IMR-90 (cell line): ENCODE data around the gene FEV. TPM values are rescaled to one million over a fixed set of nuclear protein-coding genes. Genes with fewer than 3 reads are reported as not detected.

Source experiments
- ATAC-seq: fragments of 200-7000 bp; cut with Tn5 transposase; 2 replicates; pipeline ENCODE4 v1.9.1; 2020; ENCODE audit warnings: low read depth, mild to moderate bottlenecking, moderate library complexity
- BruUV-seq: library from RNA; stranded (reverse); fragments of 400-500 nt; replicated peaks from 2 replicates; lab custom pipeline; 2021; lab: Mats Ljungman, UMichigan
- CTCF ChIA-PET: fragments of 300-600 bp; formaldehyde crosslinking; extraction: SDS; loops from one replicate; lab custom pipeline; 2021; ENCODE audit warnings: antibody characterized with exemption; lab: Yijun Ruan, JAX
- POLR2A ChIA-PET: fragments of 300-600 bp; sonication (Branson Sonifier 250); formaldehyde crosslinking; loops from one replicate; lab custom pipeline; 2022; ENCODE audit warnings: antibody characterized with exemption; ENCODE audit not compliant: unreplicated experiment; lab: Charles Lee
- DNase-seq: peaks from one replicate; pipeline ENCODE4 v3.0.0; 2013
- H2AFZ ChIP-seq: replicated peaks from 2 replicates; pipeline ENCODE3; 2013; ENCODE audit warnings: low read length, mild to moderate bottlenecking; ENCODE audit not compliant: poor library complexity
- H2AK5ac ChIP-seq: 2 replicates; pipeline ENCODE4 v1.6.1; 2013; ENCODE audit warnings: low read depth, low read length, inconsistent platforms
- H2AK9ac ChIP-seq: replicated peaks from 2 replicates; pipeline ENCODE3; 2013; ENCODE audit warnings: mild to moderate bottlenecking, low read depth, low read length, moderate library complexity; ENCODE audit not compliant: poor library complexity
- H2BK120ac ChIP-seq: 2 replicates; pipeline ENCODE4 v1.6.1; 2013; ENCODE audit warnings: low read depth, low read length, inconsistent platforms
- H2BK15ac ChIP-seq: 3 replicates; pipeline ENCODE4 v1.6.1; 2013; ENCODE audit warnings: low read depth, low read length, inconsistent platforms
- H2BK20ac ChIP-seq: 2 replicates; pipeline ENCODE4 v1.6.1; 2013; ENCODE audit warnings: low read depth, mild to moderate bottlenecking, inconsistent platforms, low read length, moderate library complexity
- H2BK5ac ChIP-seq: 2 replicates; pipeline ENCODE4 v1.6.1; 2013; ENCODE audit warnings: mild to moderate bottlenecking, low read depth, low read length, inconsistent platforms; ENCODE audit not compliant: poor library complexity, severe bottlenecking
- H3K14ac ChIP-seq: replicated peaks from 2 replicates; pipeline ENCODE4 v1.6.1; 2013; ENCODE audit warnings: low read depth, low read length, inconsistent platforms
- H3K18ac ChIP-seq: 2 replicates; pipeline ENCODE4 v1.6.1; 2013; ENCODE audit warnings: low read depth, low read length, control low read depth
- H3K23ac ChIP-seq: 2 replicates; pipeline ENCODE4 v1.6.1; 2013; ENCODE audit warnings: low read depth, low read length, inconsistent platforms
- H3K27ac ChIP-seq: 2 replicates; pipeline ENCODE4 v1.5.1; 2013; ENCODE audit warnings: mild to moderate bottlenecking, control low read depth, low read length; ENCODE audit not compliant: insufficient read depth
- H3K27me3 ChIP-seq: 2 replicates; pipeline ENCODE4 v1.6.1; 2013; ENCODE audit warnings: low read length; ENCODE audit not compliant: control insufficient read depth, insufficient read depth
- H3K36me3 ChIP-seq: 2 replicates; pipeline ENCODE4 v1.6.1; 2013; ENCODE audit warnings: low read length, mixed read lengths; ENCODE audit not compliant: control insufficient read depth, insufficient read depth
- H3K4ac ChIP-seq: 2 replicates; pipeline ENCODE4 v1.6.1; 2013; ENCODE audit warnings: low read depth, low read length, inconsistent platforms
- H3K4me1 ChIP-seq: 2 replicates; pipeline ENCODE4 v1.6.1; 2013; ENCODE audit warnings: low read length, mixed read lengths; ENCODE audit not compliant: control insufficient read depth, insufficient read depth
- H3K4me2 ChIP-seq: 2 replicates; pipeline ENCODE4 v1.6.1; 2013; ENCODE audit warnings: low read depth, mild to moderate bottlenecking, control low read depth, low read length, moderate library complexity
- H3K4me3 ChIP-seq: 2 replicates; pipeline ENCODE4 v1.5.1; 2013; ENCODE audit warnings: low read depth, mild to moderate bottlenecking, control low read depth, low read length, moderate library complexity; ENCODE audit not compliant: insufficient read depth
- H3K56ac ChIP-seq: 2 replicates; pipeline ENCODE4 v1.6.1; 2013; ENCODE audit warnings: low read length, inconsistent platforms; ENCODE audit not compliant: insufficient read depth; ENCODE audit errors: extremely low read depth
- H3K79me1 ChIP-seq, 2 experiments: 2 replicates each; pipeline ENCODE4 v1.6.1; 2013; ENCODE audit warnings: low read length in 2 of 2, inconsistent platforms in 1 of 2, low read depth in 1 of 2
- H3K9ac ChIP-seq: 2 replicates; pipeline ENCODE4 v1.6.1; 2013; ENCODE audit warnings: low read depth, low read length, control low read depth
- H3K9me1 ChIP-seq: 2 replicates; pipeline ENCODE4 v1.6.1; 2013; ENCODE audit warnings: low read length, inconsistent platforms; ENCODE audit not compliant: insufficient read depth
- H3K9me3 ChIP-seq: 2 replicates; pipeline ENCODE4 v1.6.1; 2013; ENCODE audit warnings: low read length; ENCODE audit not compliant: control insufficient read depth, insufficient read depth
- H4K20me1 ChIP-seq: 2 replicates; pipeline ENCODE4 v1.6.1; 2013; ENCODE audit warnings: low read length, inconsistent platforms; ENCODE audit not compliant: insufficient read depth
- H4K5ac ChIP-seq: 2 replicates; pipeline ENCODE4 v1.6.1; 2013; ENCODE audit warnings: mild to moderate bottlenecking, low read depth, low read length, control low read depth
- H4K8ac ChIP-seq, 2 experiments: 2 replicates each; pipeline ENCODE4 v1.6.1; 2013; ENCODE audit warnings: low read depth in 2 of 2, low read length in 2 of 2, control low read depth in 1 of 2, inconsistent platforms in 1 of 2
- H4K91ac ChIP-seq: 2 replicates; pipeline ENCODE4 v1.6.1; 2013; ENCODE audit warnings: low read depth, low read length, inconsistent platforms; ENCODE audit not compliant: insufficient read depth
- BHLHE40 ChIP-seq: fragments of 150-350 bp; IDR thresholded peaks from 2 replicates; pipeline ENCODE4 v1.6.1; 2016; ENCODE audit warnings: mild to moderate bottlenecking, low read depth, low read length
- CEBPB ChIP-seq: IDR thresholded peaks from 2 replicates; pipeline ENCODE4 v1.6.1; 2012; ENCODE audit warnings: low read depth, low read length, improper control_type of control experiment
- CHD1 ChIP-seq: IDR thresholded peaks from 2 replicates; pipeline ENCODE4 v1.6.1; 2012; ENCODE audit warnings: low read depth, low read length, improper control_type of control experiment
- CTCF ChIP-seq: conservative IDR thresholded peaks from 2 replicates; pipeline ENCODE4 v1.5.1; 2012; ENCODE audit warnings: mild to moderate bottlenecking, low read depth, low read length, improper control_type of control experiment
- ELK1 ChIP-seq: fragments of 150-350 bp; IDR thresholded peaks from 2 replicates; pipeline ENCODE4 v1.6.1; 2016; ENCODE audit warnings: low read depth, mild to moderate bottlenecking, low read length, moderate library complexity, borderline replicate concordance
- FOS ChIP-seq: fragments of 150-350 bp; IDR thresholded peaks from 2 replicates; pipeline ENCODE4 v1.6.1; 2016; ENCODE audit warnings: low read depth, low read length
- MXI1 ChIP-seq: IDR thresholded peaks from 2 replicates; pipeline ENCODE4 v1.6.1; 2012; ENCODE audit warnings: low read depth, mild to moderate bottlenecking, low read length, moderate library complexity, borderline replicate concordance
- NFE2L2 ChIP-seq: fragments of 150-350 bp; IDR thresholded peaks from 2 replicates; pipeline ENCODE4 v1.6.1; 2016; ENCODE audit warnings: low read depth, mild to moderate bottlenecking, low read length
- RCOR1 ChIP-seq: IDR thresholded peaks from 2 replicates; pipeline ENCODE4 v1.6.1; 2012; ENCODE audit warnings: mild to moderate bottlenecking, low read length, improper control_type of control experiment; ENCODE audit not compliant: insufficient replicate concordance
- SMC3 ChIP-seq: fragments of 150-350 bp; IDR thresholded peaks from 2 replicates; pipeline ENCODE4 v1.6.1; 2016; ENCODE audit warnings: low read depth, mild to moderate bottlenecking, antibody characterized with exemption, low read length, moderate library complexity
- WGBS, 2 experiments: methylation state at CpG; one replicate each; pipeline versions ENCODE4 v1.1.5 to v1.1.7; 2013; ENCODE audit warnings: missing lambda C conversion rate in 2 of 2; ENCODE audit not compliant: insufficient read length in 1 of 2; ENCODE audit errors: extremely low coverage in 2 of 2; 5-methylcytosine and 5-hydroxymethylcytosine counted together
- dilution Hi-C: fragments of 300-500 bp; cut with HindIII; formaldehyde crosslinking; loops from one replicate; pipeline ENCODE4 v1.14.3; 2018; ENCODE audit warnings: low sequenced_read_pairs; ENCODE audit not compliant: unreplicated experiment
- in situ Hi-C: fragments of 300-500 bp; cut with MboI; formaldehyde crosslinking; loops from 3 replicates; pipeline ENCODE4 v1.14.3; 2019; ENCODE audit warnings: low sequenced_read_pairs, inconsistent platforms, mixed read lengths
- intact Hi-C: fragments of 100-400 bp; cut with micrococcal nuclease; formaldehyde crosslinking; loops from 2 replicates; pipeline ENCODE4 v1.10.0; 2022
- polyA plus RNA-seq, 3 experiments: library from polyadenylated mRNA; depleted of rRNA; stranded (reverse); fragments of >200 nt; gene quantifications; 2 replicates each; pipeline ENCODE4 v1.2.3, GENCODE V29; 2012; ENCODE audit warnings: low replicate concordance in 1 of 3
- total RNA-seq: library from RNA; depleted of rRNA; stranded (reverse); fragments of >200 nt; gene quantifications from 2 replicates; pipeline ENCODE4 v1.2.3, GENCODE V29; 2012

The FEV gene
- total and polyA plus RNA-seq, 2 of the 4 experiments (the other 2 are of a cell fraction): not detected

- no peak overlapping the region for H2BK20ac ChIP-seq
- no peaks in the 10 kb centered on the region for H3K9me3 ChIP-seq
- H3K4me1 ChIP-seq: no peaks in the 10 kb centered on the region
- no peaks in the 10 kb centered on the region for H3K36me3 ChIP-seq
- H3K9me1 ChIP-seq: peaks cover 3% of the 10 kb centered on the region; the same call in 1 of the 2 replicates
- dilution Hi-C loops (no loop called here), intact Hi-C loops (no loop called here), in situ Hi-C loops (no loop called here)
- H3K56ac ChIP-seq: no peak overlapping the region
- H2AK9ac ChIP-seq: no peak overlapping the region
- POLR2A ChIA-PET: no interaction called here
- no peak overlapping the region for H2AK5ac ChIP-seq
- H3K18ac ChIP-seq: no peak overlapping the region
- H3K9ac ChIP-seq: no peak overlapping the region
- no peak overlapping the region for H2BK120ac ChIP-seq
- no peak overlapping the region for H3K4me2 ChIP-seq
- no peak overlapping the region for H3K4ac ChIP-seq
- no peak overlapping the region for H2AFZ ChIP-seq
- no peak overlapping the region for H3K4me3 ChIP-seq
- peaks cover 67% of the 10 kb centered on the region for H3K27me3 ChIP-seq
- no peak overlapping the region for H3K14ac ChIP-seq
- no peak for DNase-seq
- no peak overlapping the region for H2BK5ac ChIP-seq
- no peak overlapping the region for H4K8ac ChIP-seq
- CTCF ChIA-PET: interaction anchor here (0.9 kb wide), 1 partner anchor 12 kb away, joined by 4 read pairs; no protein-coding TSS in a partner anchor
- no peak overlapping the region for H4K91ac ChIP-seq
- ATAC-seq: no peak
- no peaks in the 10 kb centered on the region for H4K20me1 ChIP-seq
- H3K79me1 ChIP-seq: no peaks in the 10 kb centered on the region
- WGBS, 2 experiments: 80% methylated on average over 1 of the region's 7 CpGs; no CpG with 5 or more reads in 1 of the 2 experiments
- TF ChIP-seq ELK1: no peak
- TF ChIP-seq MXI1: no peak
- no peak for TF ChIP-seq CEBPB
- TF ChIP-seq SMC3: no peak
- TF ChIP-seq RCOR1: no peak
- no peak for TF ChIP-seq BHLHE40
- no peak for TF ChIP-seq FOS
- TF ChIP-seq NFE2L2: no peak
- no peak for TF ChIP-seq CHD1
- TF ChIP-seq CTCF: no peak
- no TSS peak for BruUV-seq
- H3K27ac ChIP-seq: no peak overlapping the region
- H2BK15ac ChIP-seq: no peak overlapping the region
- H4K5ac ChIP-seq: no peak overlapping the region
- H3K23ac ChIP-seq: no peak overlapping the region
Observed at GRCh38 chr2:219018286-219018685, 33.3 kb upstream of the FEV start.
